ENCODE measurements around the gene RAB3B. TPM values are rescaled to one million over a fixed set of nuclear protein-coding genes. Genes with fewer than 3 reads are reported as not detected.
"Not testable (repeated sequence)": the region's sequence is repeated elsewhere in the genome, so short reads cannot be mapped to it uniquely, and the experiment has no call there.

The RAB3B gene
- total RNA-seq, 2 experiments from 2014 or later, result 0.10 to 0.17 TPM

DNA sequence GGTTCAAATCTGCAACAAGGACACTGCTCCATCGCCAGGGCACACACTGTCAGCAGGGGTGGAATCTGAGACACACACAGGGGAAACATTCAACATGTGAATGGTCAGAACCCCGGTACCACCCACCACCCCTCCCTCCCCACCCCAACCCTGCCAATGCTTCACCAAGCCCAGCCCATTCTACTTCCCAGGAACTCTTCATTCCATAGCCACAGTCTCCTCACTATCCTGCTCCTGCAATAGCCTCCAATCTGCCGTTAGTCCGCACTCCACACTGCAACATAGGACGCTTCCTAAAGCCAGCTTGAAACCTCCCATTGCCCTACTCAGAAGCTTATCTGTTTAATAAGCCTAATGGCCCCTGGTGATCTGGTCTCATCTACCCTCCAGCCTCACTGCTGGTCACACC, 7.5 kb upstream of the RAB3B start:
- POLR2A ChIA-PET, result no interaction called here

DNA sequence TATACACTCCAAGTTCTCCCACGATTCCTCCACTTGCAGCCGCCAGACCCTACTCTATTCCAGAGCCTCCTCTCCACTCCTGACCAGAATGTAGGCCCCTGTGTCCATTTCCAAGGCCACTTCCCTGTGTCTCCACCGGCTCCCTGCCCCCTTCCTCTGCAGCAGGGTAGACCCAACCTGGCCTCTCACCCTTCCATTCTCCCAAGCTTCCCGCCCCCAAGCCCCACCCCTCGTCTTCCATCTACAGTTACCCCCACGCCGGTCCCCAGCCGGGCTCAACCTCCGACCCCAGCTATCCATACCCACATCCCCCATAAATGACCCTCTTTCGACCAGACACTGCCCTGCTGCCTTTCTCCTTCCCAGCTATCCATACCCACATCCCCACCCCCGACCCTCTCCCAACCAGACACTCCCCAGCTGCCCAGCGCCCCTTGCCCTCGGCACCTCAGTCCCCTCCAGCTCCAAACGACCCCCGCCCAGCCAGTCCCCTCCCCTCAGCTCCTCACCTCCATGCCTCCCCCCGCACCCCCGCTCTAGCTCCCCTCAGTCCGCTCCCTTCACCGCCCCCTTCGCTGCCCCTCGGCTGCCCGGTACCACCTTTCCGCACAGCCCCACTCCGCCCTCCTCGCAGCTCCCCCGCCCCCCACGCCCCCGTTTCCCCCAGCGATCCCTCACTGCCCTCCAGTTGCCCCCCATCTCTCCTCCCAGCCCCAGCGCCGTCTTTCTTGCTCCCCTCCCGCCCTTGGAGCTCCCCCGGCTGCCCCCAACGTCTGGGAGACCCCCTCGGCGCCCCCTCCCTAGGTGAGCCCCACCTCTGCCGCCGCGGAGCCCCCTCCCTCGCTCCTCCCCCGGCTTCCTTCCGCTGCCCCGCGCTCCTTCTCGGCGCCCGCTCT, 670 bp downstream of the RAB3B start:
- POLR2A ChIA-PET, result no interaction called here
- CTCF ChIA-PET, result no interaction called here

More for the DNA sequence above, 7.5 kb upstream of the RAB3B start:
- CTCF ChIA-PET, result no interaction called here

GRCh38 chr1:51988254-51988653, 2.2 kb downstream of the RAB3B start:
- POLR2A ChIA-PET, result no interaction called here
- CTCF ChIA-PET, result interaction anchor here (1.2 kb wide), 1 partner anchor 91 kb away, joined by 3 read pairs; no protein-coding TSS in a partner anchor

DNA sequence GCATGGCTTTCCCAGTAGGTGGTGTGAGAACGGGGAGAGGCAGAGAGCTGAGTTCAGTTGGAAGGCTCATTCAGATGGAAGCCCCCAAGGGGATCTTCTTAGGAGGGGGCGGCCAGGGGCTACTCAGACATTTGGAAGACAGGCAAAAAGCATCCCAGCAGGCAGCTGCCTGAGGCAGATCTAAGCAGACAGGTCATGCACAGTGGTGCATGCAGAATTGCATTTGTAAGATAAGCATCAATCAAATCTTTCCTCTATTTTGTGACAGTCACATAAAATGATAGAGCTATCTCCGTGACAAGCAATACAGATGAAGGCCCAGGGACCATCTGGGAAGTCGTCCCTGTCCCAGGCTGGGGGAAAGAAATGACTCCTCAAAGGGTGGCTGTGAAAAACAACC, 3.8 kb downstream of the RAB3B start:
- ChIA-PET POLR2A (no interaction called here), CTCF (interaction anchor here (1.0 kb wide), 1 partner anchor 18 kb away, joined by 5 read pairs; no protein-coding TSS in a partner anchor)

GRCh38 chr1:51982161-51982560, 8.3 kb downstream of the RAB3B start:
- POLR2A ChIA-PET, result no interaction called here
- CTCF ChIA-PET, result no interaction called here

DNA sequence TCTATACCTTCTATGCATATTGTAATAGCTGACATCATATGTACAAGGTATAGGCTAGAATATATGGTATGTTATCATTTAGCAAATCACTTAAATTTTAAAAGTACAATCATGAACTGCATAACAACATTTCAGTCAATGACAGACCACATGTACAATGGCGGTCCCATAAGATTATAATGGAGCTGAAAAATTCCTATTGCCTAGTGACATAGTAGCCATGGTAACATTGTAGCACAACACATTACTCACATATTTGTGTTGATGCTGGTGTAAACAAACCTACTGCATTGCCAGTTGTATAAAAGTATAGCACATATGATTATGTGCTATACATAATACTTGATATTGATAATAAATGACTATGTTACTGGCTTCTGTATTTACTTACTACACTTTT, 8.9 kb downstream of the RAB3B start:
- ChIA-PET CTCF (no interaction called here), POLR2A (no interaction called here)

- ChIA-PET POLR2A (no interaction called here), CTCF (no interaction called here)
Observed at GRCh38 chr1:51978099-51978498, 12.4 kb downstream of the RAB3B start.

- POLR2A ChIA-PET, result no interaction called here
- CTCF ChIA-PET, result no interaction called here
Observed at GRCh38 chr1:51976846-51977602, 13.5 kb downstream of the RAB3B start.

GRCh38 chr1:51973587-51974474, 16.7 kb downstream of the RAB3B start:
- CTCF ChIA-PET, result no interaction called here
- POLR2A ChIA-PET, result no interaction called here

GRCh38 chr1:51969038-51969705, 21.3 kb downstream of the RAB3B start:
- ChIA-PET POLR2A (no interaction called here), CTCF (interaction anchor here (1.5 kb wide), 1 partner anchor 18 kb away, joined by 5 read pairs; no protein-coding TSS in a partner anchor)

- ChIA-PET POLR2A (no interaction called here), CTCF (interaction anchor here (1.5 kb wide), 1 partner anchor 18 kb away, joined by 5 read pairs; no protein-coding TSS in a partner anchor)
Observed at GRCh38 chr1:51968632-51969031, 21.9 kb downstream of the RAB3B start.

DNA sequence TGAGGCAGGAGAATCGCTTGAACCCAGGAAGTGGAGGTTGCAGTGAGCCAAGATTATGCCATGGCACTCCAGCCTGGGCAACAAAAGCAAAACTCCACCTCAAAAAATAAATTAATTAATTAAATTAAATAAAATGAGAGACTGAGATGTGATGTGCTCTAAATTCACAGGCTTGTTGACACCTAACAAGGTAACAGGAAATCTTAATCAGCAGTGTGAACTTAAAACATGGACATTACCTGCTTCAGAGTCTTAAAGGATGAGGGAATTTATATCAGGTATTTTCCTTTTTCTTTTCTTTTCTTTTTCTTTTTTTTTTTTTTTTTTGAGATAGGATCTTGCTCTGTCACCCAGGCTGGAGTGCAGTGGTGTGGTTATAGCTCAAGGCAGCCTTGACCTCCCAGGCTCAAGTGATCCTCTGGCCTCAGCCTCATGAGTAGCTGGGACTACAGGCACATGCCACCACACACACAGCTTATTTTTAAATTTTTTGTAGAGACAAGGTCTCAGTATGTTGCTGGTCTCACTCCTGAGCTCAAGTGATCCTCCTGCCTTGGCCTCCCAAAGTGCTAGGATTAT, 23.2 kb downstream of the RAB3B start:
- POLR2A ChIA-PET, CTCF ChIA-PET: not testable (repeated sequence)

- ChIA-PET POLR2A (no interaction called here), CTCF (interaction anchor here (0.6 kb wide), 1 partner anchor 275 kb away, joined by 3 read pairs; no protein-coding TSS in a partner anchor)
Observed at GRCh38 chr1:51966559-51966958, 23.9 kb downstream of the RAB3B start.

DNA sequence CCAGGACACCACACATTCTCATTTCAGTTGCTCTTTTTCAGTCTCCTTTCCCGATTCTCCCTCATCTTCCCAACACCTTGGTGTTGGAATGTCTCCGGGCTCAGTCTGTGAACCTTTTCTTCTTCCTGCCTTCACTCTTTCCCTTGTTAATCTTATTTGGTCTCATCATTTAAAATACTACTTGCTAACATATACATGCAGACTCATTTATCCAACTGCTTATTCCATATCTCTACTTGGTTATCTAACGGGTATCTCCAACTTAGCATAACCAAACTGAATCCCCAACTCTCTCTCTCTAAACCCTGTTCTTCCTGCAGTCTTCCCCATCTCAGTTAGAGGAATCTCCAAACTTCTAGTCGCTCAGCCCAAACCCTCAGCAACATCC, 26.2 kb downstream of the RAB3B start:
- CTCF ChIA-PET, result no interaction called here
- POLR2A ChIA-PET, result no interaction called here

DNA sequence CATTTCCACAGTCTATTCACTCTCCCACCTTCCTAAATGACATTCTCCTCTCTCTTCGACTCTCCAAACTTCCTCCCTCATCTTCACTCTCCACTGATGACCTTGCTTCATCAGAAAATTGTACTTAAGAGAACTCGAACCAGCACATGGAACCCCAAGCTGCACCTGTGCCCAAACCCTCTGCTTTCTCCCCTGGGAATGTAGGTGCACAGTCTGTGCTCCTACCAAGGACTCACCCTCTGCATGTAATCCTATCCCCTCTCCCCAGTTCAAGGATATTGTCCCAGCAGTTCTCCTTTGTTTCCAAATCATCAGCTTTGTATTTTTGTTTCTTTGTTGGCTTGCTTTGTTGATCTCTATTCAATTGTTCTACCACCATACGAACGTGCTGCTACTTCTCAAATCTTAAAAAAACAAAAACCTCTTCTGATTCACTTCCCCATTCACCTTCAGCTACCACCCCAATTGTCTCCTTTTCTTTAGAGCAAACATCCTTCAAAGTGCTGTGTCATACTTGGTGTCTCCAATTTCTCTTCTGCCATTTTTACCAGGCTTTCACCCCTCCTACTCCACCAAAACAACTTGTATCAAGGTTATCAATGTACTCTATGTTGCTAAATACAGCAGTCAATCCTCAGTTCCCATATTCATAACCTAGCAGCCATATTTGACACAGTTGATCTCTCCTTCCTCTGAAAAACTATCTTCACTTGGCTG, 26.8 kb downstream of the RAB3B start:
- CTCF ChIA-PET, result no interaction called here

DNA sequence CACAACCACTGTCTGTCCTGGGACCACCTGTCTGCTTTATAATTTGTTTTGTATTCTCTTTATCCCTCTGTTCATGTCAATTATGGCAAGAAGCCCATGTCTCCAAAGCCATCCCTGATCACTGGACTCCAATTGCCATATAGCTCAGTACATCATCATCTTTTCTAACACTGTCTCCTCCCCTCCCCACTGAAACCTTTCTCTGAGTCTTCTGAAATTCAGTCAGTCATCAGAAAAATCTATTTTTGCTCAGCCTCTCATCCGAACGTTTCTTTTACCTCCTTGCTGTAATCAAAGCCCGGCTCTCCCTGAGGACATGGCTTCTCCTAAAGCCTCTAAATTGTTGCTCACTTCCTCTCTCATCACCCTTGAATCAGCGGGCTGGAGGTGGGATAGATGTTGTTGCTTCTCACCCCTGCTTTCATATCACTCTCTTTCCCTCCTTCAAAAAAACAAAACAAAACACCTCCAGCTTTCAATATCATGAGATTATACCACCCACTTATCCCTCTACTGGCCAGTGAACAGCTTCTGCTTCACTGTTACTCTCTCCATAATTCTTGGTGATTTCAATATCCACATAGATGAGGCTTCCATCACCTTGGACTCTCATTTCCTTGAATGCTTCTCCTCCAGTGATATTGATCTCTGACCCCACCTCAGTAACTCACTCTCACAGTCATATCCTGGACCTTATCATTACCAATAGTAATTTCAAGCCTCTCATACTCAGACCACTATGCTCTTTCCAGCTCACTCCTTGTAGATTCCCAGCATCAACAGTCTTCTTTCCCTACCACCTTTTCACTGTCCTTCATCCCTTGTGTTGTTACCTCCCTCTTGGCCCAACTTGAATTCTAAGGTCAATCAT, 27.8 kb downstream of the RAB3B start:
- ChIA-PET POLR2A (no interaction called here), CTCF (no interaction called here)

More for the DNA sequence above, 26.8 kb downstream of the RAB3B start:
- POLR2A ChIA-PET, result no interaction called here

- ChIA-PET POLR2A (no interaction called here), CTCF (no interaction called here)
Observed at GRCh38 chr1:51961954-51962353, 28.5 kb downstream of the RAB3B start.

DNA sequence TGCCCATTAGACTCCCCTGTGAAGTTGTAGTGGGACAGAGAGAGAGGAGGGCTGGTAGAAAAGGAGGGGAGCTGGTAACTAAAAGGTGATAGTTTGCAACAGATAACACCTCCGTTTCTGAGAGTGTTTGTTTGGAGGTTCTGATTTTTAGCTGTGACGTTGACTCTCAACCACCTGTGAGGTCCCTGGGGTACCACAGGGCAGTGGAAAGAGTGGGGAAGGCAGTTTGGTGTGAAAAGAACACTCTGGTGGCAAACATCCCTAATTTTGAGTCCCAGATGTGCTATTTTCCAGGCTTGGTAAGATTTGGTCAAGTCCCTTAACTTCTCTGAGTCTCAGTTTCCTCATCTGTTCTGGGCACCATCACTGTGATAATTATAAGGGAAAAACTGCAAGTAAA, 29.3 kb downstream of the RAB3B start:
- CTCF ChIA-PET, result no interaction called here
- POLR2A ChIA-PET, result no interaction called here

All from activated CD8-positive, alpha-beta memory T cell treated with anti-CD3 and anti-CD28 coated beads for 36 hours (primary cell).